ENCODE data around the gene NUDT13.

The NUDT13 gene

GRCh38 chr10:73093922-73094850, 16.1 kb upstream of the NUDT13 start:
- no peak for TF ChIP-seq ZFX (IDR thresholded peaks at IDR 0.05; ENCODE audit: borderline replicate concordance)
- TF ChIP-seq CTCF (IDR thresholded peaks at IDR 0.05): no peak
- peak overlapping the region; percentile 88; the same call in 1 of the 2 replicates for H3K27ac ChIP-seq

- no peak for TF ChIP-seq ZFX (IDR thresholded peaks at IDR 0.05; ENCODE audit: borderline replicate concordance)
- TF ChIP-seq CTCF (IDR thresholded peaks at IDR 0.05): no peak
- H3K27ac ChIP-seq: peak overlapping the region; percentile 88
Observed at GRCh38 chr10:73094986-73095480, 15.2 kb upstream of the NUDT13 start.

- no peak for TF ChIP-seq ZFX (IDR thresholded peaks at IDR 0.05; ENCODE audit: borderline replicate concordance)
- TF ChIP-seq CTCF (IDR thresholded peaks at IDR 0.05): no peak
- peak overlapping the region; percentile 88 for H3K27ac ChIP-seq
Observed at GRCh38 chr10:73095481-73096021, 14.7 kb upstream of the NUDT13 start.

- TF ChIP-seq ZFX (IDR thresholded peaks at IDR 0.05; ENCODE audit: borderline replicate concordance): no peak
- peak overlapping the region; percentile 88 for H3K27ac ChIP-seq
Observed at GRCh38 chr10:73096041-73096448, 14.2 kb upstream of the NUDT13 start.

GRCh38 chr10:73096449-73097304, 13.6 kb upstream of the NUDT13 start, which contains the start of gene P4HA1:
Gene P4HA1, minus strand, starts transcription at chr10:73096866. Its CDS starts 21,983 bp downstream, at chr10:73074883.
- H3K27ac ChIP-seq: peak within 1 kb of the TSS; percentile 88
- TF ChIP-seq ZFX (IDR thresholded peaks at IDR 0.05; ENCODE audit: borderline replicate concordance) (no peak), CTCF (IDR thresholded peaks at IDR 0.05) (peak; percentile 86)

GRCh38 chr10:73097305-73097670, 13.0 kb upstream of the NUDT13 start:
- peak overlapping the region; percentile 88 for H3K27ac ChIP-seq
- TF ChIP-seq ZFX (IDR thresholded peaks at IDR 0.05; ENCODE audit: borderline replicate concordance): no peak

GRCh38 chr10:73099141-73099540, 11.1 kb upstream of the NUDT13 start:
- no peak for TF ChIP-seq ZFX (IDR thresholded peaks at IDR 0.05; ENCODE audit: borderline replicate concordance)
- TF ChIP-seq CTCF (IDR thresholded peaks at IDR 0.05): no peak
- no peak overlapping the region for H3K27ac ChIP-seq
